K562 (cell line): ENCODE data around the gene BCHE. TPM values are rescaled to one million over a fixed set of nuclear protein-coding genes. Genes with fewer than 3 reads are reported as not detected.

Source experiments
- AFF4 ChIP-seq: sonication (generic); formaldehyde crosslinking; IDR thresholded peaks from 2 replicates; pipeline ENCODE4 v1.8.0; 2023; ENCODE audit warnings: mild to moderate bottlenecking, missing genetic modification reagents
- ATF2 ChIP-seq: sonication (generic); formaldehyde crosslinking; IDR thresholded peaks from 2 replicates; pipeline ENCODE4 v1.8.1; 2022; ENCODE audit warnings: missing genetic modification reagents
- DPF2 ChIP-seq: fragments of 450-650 bp; IDR thresholded peaks from 2 replicates; pipeline ENCODE4 v1.6.1; 2016
- MTA2 ChIP-seq: fragments of 450-650 bp; IDR thresholded peaks from 2 replicates; pipeline ENCODE4 v1.6.1; 2016; ENCODE audit warnings: low read depth
- NFE2L1 ChIP-seq: fragments of 450-650 bp; IDR thresholded peaks from 2 replicates; pipeline ENCODE4 v1.6.1; 2016; ENCODE audit warnings: missing genetic modification characterization, low read depth, mild to moderate bottlenecking, missing compliant biosample characterization, moderate library complexity, borderline replicate concordance
- SMARCA4 ChIP-seq: fragments of 450-650 bp; IDR thresholded peaks from 2 replicates; pipeline ENCODE4 v1.6.1; 2016
- TGIF2 ChIP-seq: sonication (generic); formaldehyde crosslinking; IDR thresholded peaks from 2 replicates; pipeline ENCODE4 v1.8.1; 2022; ENCODE audit warnings: mild to moderate bottlenecking, missing genetic modification reagents, moderate library complexity
- ZNF146 ChIP-seq: IDR thresholded peaks from one replicate; pipeline ENCODE4 v1.6.1; 2018; ENCODE audit warnings: missing compliant biosample characterization; ENCODE audit not compliant: unreplicated experiment
- ZNF282 ChIP-seq: sonication (generic); formaldehyde crosslinking; IDR thresholded peaks from 2 replicates; pipeline ENCODE4 v1.8.1; 2023; ENCODE audit warnings: missing genetic modification reagents
- polyA plus RNA-seq, 8 experiments: library from polyadenylated mRNA; depleted of rRNA in 4 of 8; stranded (reverse) in 5 of 8; unstranded in 3 of 8; fragments of >200 nt; fragmentation: Nextera tagmentation in 2 of 8; fragmentation: Illumina TruSeq in 1 of 8; extraction: Ambion mirVana in 2 of 8; extraction: Trizol in 1 of 8; gene quantifications; 2 replicates each; pipeline versions ENCODE4 v1.2.1 to v1.2.3, GENCODE V29; 2011 to 2014; ENCODE audit warnings: inconsistent platforms in 1 of 8, missing spikeins in 1 of 8
- total RNA-seq, 7 experiments: library from RNA; depleted of rRNA in 6 of 7; stranded (reverse); fragments of >200 nt in 6 of 7; fragmentation: Illumina TruSeq in 2 of 7; extraction: Trizol in 2 of 7; gene quantifications; 2 replicates each; pipeline versions ENCODE4 v1.2.1 to v1.2.3, GENCODE V29; 2011 to 2021; ENCODE audit warnings: low replicate concordance in 1 of 7

Gene BCHE
- total and polyA plus RNA-seq, 9 of the 15 experiments (the other 6 are each of a cell fraction or from before 2014, with no cell fraction given) = 0.09 to 0.24 (median 0.12) TPM; not detected in 2

GRCh38 chr3:165855581-165855980 lies 18.4 kb upstream of the BCHE start (continued):
- TF ChIP-seq DPF2 (no peak), MTA2 (no peak), ATF2 (CRISPR knock-in tag) (no peak), SMARCA4 (no peak), NFE2L1 (tag) (no peak), ZNF146 (CRISPR knock-in tag) (no peak), AFF4 (no peak), ZNF282 (CRISPR knock-in tag) (no peak), TGIF2 (no peak)
- TF ChIP-seq, all 486 proteins: peak for 0
